K562 (cell line): ENCODE measurements around the gene HADHB. TPM values are rescaled to one million over a fixed set of nuclear protein-coding genes. Genes with fewer than 3 reads are reported as not detected.
A peak's percentile ranks its signal among the peaks of the same experiment; 100 is the strongest.

Source experiments
- HMBOX1 ChIP-seq: sonication (generic); IDR thresholded peaks from 2 replicates; pipeline ENCODE4 v1.6.1; 2016
- MGA ChIP-seq: fragments of 450-650 bp; IDR thresholded peaks from 2 replicates; pipeline ENCODE4 v1.6.1; 2016; ENCODE audit warnings: mild to moderate bottlenecking, moderate library complexity
- PTTG1 ChIP-seq: fragments of 450-650 bp; IDR thresholded peaks from 2 replicates; pipeline ENCODE4 v1.6.1; 2016; ENCODE audit warnings: low read depth, mild to moderate bottlenecking, missing genetic modification characterization, missing compliant biosample characterization
- SOX6 ChIP-seq: fragments of 450-650 bp; IDR thresholded peaks from 2 replicates; pipeline ENCODE4 v1.6.1; 2014; ENCODE audit warnings: mild to moderate bottlenecking
- ZFP91 ChIP-seq: sonication (generic); formaldehyde crosslinking; IDR thresholded peaks from 2 replicates; pipeline ENCODE4 v1.8.0; 2022; ENCODE audit warnings: mild to moderate bottlenecking, missing genetic modification reagents
- ZNF830 ChIP-seq: fragments of 250-450 bp; sonication (Bioruptor Pico); IDR thresholded peaks from 2 replicates; pipeline ENCODE4 v1.5.0; 2021; ENCODE audit warnings: mild to moderate bottlenecking
- polyA plus RNA-seq, 8 experiments: library from polyadenylated mRNA; depleted of rRNA in 4 of 8; stranded (reverse) in 5 of 8; unstranded in 3 of 8; fragments of >200 nt; fragmentation: Nextera tagmentation in 2 of 8; fragmentation: Illumina TruSeq in 1 of 8; extraction: Ambion mirVana in 2 of 8; extraction: Trizol in 1 of 8; gene quantifications; 2 replicates each; pipeline versions ENCODE4 v1.2.1 to v1.2.3, GENCODE V29; 2011 to 2014; ENCODE audit warnings: inconsistent platforms in 1 of 8, missing spikeins in 1 of 8
- total RNA-seq, 7 experiments: library from RNA; depleted of rRNA in 6 of 7; stranded (reverse); fragments of >200 nt in 6 of 7; fragmentation: Illumina TruSeq in 2 of 7; extraction: Trizol in 2 of 7; gene quantifications; 2 replicates each; pipeline versions ENCODE4 v1.2.1 to v1.2.3, GENCODE V29; 2011 to 2021; ENCODE audit warnings: low replicate concordance in 1 of 7

The HADHB gene
- total and polyA plus RNA-seq, 9 of the 15 experiments (the other 6 are each of a cell fraction or from before 2014, with no cell fraction given): 67.3 to 199 (median 100) TPM

GRCh38 chr2:26246818-26247217 is 2.1 kb downstream of the HADHB start (continued):
- TF ChIP-seq MGA: peak; percentile 72
- 0 out of 2 replicates have a peak, but pooled peaks have one; percentile 40 for TF ChIP-seq ZFP91 (CRISPR knock-in tag)
- TF ChIP-seq PTTG1 (tag): no peak
- TF ChIP-seq ZNF830: no peak
- peak; percentile 84 for TF ChIP-seq HMBOX1
- 0 out of 2 replicates have a peak, but pooled peaks have one; percentile 21 for TF ChIP-seq SOX6
- TF ChIP-seq, all 486 proteins: peak for 23
